ENCODE results near the gene TBX10. TPM values are rescaled to one million over a fixed set of nuclear protein-coding genes. Genes with fewer than 3 reads are reported as not detected.
A peak's percentile ranks its signal among the peaks of the same experiment; 100 is the strongest.

TBX10 gene
- total RNA-seq, 6 donors from 2014 or later, result not detected

DNA sequence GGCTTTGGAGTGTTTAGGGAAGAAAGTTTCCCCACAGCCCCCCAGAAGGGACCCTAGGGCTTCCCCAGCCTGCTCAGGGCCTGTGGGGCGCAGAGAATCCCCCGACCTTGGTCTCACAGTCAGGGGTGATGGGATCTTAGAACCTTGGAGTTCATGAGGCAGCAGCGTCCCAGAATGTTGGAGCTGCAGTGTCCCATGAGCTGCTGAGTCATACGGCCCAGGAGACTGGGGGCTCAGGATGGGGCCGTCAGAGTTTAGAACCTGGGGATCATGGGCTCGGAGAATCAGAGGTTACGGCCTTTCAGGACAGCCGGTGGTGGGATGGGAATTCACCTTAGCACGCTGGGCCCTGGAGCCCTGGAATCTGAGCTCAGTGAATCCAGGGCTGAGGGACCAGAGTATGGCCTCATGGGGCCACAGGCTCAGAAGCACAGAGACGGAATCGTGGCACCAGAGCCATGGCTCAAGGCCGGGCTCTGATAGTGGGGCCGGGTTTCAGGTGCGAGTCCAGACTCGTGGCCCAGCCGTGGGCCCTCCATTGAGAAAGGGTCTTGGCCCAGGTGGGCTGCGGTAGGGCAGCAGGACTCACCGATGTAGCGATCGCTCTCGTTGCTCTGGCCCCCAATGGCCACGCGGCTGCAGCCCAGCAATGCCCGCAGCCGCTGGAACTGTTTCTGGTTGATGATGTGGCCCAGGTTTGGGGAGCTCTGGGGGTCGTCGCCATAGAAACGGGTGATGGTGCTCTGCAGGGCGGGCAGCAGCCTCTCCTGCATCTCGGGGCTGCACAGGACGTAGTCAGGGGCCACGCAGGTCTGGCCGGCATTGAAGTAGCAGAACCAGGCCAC is 25.4 kb upstream of the TBX10 start:
- ATAC-seq (ENCODE audit: low FRiP score in 2 of 2), result no peak
- Histone ChIP-seq H3K27ac (no peak overlapping the region), H3K36me3 (no peaks in the 10 kb centered on the region), H3K4me1 (no peaks in the 10 kb centered on the region), H3K27me3 (no peaks in the 10 kb centered on the region), H3K9me3 (no peaks in the 10 kb centered on the region), H3K4me3 (no peak overlapping the region)
- TF ChIP-seq POLR2A (IDR thresholded peaks at IDR 0.05), result no peak
- no peak for TF ChIP-seq POLR2AphosphoS5 (IDR thresholded peaks at IDR 0.05)
- TF ChIP-seq EP300 (IDR thresholded peaks at IDR 0.05), result no peak
- TF ChIP-seq, protein P1, sequence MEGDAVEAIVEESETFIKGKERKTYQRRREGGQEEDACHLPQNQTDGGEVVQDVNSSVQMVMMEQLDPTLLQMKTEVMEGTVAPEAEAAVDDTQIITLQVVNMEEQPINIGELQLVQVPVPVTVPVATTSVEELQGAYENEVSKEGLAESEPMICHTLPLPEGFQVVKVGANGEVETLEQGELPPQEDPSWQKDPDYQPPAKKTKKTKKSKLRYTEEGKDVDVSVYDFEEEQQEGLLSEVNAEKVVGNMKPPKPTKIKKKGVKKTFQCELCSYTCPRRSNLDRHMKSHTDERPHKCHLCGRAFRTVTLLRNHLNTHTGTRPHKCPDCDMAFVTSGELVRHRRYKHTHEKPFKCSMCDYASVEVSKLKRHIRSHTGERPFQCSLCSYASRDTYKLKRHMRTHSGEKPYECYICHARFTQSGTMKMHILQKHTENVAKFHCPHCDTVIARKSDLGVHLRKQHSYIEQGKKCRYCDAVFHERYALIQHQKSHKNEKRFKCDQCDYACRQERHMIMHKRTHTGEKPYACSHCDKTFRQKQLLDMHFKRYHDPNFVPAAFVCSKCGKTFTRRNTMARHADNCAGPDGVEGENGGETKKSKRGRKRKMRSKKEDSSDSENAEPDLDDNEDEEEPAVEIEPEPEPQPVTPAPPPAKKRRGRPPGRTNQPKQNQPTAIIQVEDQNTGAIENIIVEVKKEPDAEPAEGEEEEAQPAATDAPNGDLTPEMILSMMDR (IDR thresholded peaks at IDR 0.05), result no peak
- peak in 1 of 2 donors; percentile 71 for DNase-seq
- 85 to 90% methylated on average over 13 to 31 of the region's 33 CpGs for WGBS, 2 donors

DNA sequence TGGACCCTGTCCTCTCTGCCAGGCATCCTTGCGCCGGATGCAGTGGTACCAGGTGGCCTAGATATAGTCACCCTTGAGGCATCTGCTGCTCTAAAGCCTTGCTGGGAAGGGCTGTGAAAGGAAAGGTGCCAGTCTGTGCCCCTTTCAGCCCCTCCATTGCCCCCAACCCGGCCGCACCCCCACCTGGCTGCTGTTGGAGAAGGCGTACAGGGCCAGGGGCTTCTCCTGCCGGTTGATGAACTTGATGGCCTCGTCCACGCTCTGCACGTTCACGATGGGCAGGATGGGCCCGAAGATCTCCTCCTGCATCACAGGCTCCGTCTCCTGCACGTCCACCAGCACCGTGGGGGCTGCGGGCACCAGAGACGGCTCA is 24.6 kb upstream of the TBX10 start:
- no peak for TF ChIP-seq EP300 (IDR thresholded peaks at IDR 0.05)
- no peak for TF ChIP-seq POLR2AphosphoS5 (IDR thresholded peaks at IDR 0.05)
- TF ChIP-seq POLR2A (IDR thresholded peaks at IDR 0.05), result no peak
- TF ChIP-seq, protein P1 (IDR thresholded peaks at IDR 0.05), result no peak
- Histone ChIP-seq H3K36me3 (no peaks in the 10 kb centered on the region), H3K27me3 (no peaks in the 10 kb centered on the region), H3K9me3 (no peaks in the 10 kb centered on the region), H3K4me3 (no peak overlapping the region), H3K27ac (no peak overlapping the region), H3K4me1 (no peaks in the 10 kb centered on the region)
- DNase-seq, result peak in 1 of 2 donors; percentile 61
- no peak for ATAC-seq (ENCODE audit: low FRiP score in 2 of 2)
- WGBS, 2 donors, result 87% methylated on average over 16 of the region's 16 CpGs; no CpG with 5 or more reads in 1 of the 2 donors

DNA sequence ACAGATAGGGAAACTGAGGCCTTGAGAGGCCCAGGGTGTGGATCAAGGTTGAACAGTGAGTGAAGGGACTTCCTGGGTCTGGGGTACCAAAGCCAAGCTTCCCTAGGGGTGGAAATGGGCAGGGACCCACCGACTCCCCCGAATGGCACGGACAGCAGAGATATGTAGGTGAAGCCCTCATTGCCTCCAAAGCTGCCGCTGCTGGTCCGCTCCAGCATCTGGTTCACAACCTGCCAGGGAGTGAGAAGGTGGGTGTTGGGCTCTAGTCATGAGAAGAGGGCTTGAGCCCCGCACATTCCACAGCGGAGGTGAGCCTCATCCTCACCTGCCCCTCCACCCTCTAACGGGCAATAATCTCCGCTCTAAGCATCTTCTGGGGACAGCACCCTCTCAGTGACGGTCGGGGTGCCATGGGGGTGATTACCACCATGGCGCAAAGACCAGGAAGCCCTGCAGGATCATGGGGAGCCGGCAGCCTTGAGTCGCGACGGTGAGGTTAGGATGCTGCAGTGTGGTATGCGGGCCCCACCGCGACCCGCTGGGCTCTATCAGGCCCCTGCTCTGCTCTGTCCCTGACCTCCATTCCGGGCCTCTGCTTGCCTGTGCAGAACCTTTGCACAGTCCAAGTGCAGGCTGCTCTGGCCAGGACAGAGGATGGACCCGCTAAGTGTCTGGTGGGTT is 24.1 kb upstream of the TBX10 start:
- Histone ChIP-seq H3K4me1 (no peaks in the 10 kb centered on the region), H3K36me3 (no peaks in the 10 kb centered on the region), H3K9me3 (no peaks in the 10 kb centered on the region), H3K27me3 (no peaks in the 10 kb centered on the region), H3K27ac (no peak overlapping the region), H3K4me3 (no peak overlapping the region)
- 91% methylated on average over 22 of the region's 22 CpGs; no CpG with 5 or more reads in 1 of the 2 donors for WGBS, 2 donors
- ATAC-seq (ENCODE audit: low FRiP score in 2 of 2) (no peak), DNase-seq (no peak)
- TF ChIP-seq, protein P1 (IDR thresholded peaks at IDR 0.05), result no peak
- TF ChIP-seq POLR2AphosphoS5 (IDR thresholded peaks at IDR 0.05), result no peak
- no peak for TF ChIP-seq EP300 (IDR thresholded peaks at IDR 0.05)
- no peak for TF ChIP-seq POLR2A (IDR thresholded peaks at IDR 0.05)

DNA sequence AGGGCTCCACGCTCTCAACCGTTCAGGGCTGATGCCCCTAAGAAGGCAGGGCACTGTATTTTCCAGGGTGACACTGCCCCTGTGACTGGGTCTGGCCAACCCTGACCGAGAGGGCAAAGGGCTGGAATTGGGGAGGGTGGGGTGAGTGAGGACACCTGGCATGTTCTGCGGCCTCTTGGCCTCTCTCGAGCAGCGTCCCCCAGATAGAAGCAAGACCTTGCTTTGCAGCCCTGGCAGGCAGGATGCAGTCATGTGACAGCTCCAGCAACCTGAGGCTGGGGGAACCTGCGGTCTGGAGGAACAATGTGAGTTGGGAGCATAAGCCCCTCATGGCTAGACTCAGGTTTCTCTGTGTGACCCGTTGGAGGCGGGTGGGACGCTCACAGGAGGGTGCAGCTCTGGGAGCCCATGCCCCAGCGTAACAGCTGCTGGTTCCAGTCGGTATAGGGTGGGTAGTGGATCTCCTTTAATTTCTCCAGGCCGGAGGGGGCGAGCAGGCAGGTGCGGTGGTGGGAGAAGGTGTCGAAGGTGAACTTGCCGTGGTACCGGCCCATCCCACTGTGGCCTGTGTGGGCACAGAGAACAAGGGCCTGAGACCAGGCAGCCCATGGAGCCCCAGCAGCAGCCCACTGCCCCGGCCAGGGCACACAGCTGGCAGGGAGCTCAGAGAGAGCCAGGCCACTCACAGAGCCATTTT is 23.4 kb upstream of the TBX10 start:
- Histone ChIP-seq H3K36me3 (no peaks in the 10 kb centered on the region), H3K4me3 (no peak overlapping the region), H3K4me1 (no peaks in the 10 kb centered on the region), H3K9me3 (no peaks in the 10 kb centered on the region), H3K27me3 (no peaks in the 10 kb centered on the region), H3K27ac (no peak overlapping the region)
- DNase-seq (peak in 1 of 2 donors; percentile 70), ATAC-seq (ENCODE audit: low FRiP score in 2 of 2) (peak in 1 of 2 donors; percentile 11)
- 82 to 95% methylated on average over 13 to 18 of the region's 19 CpGs for WGBS, 2 donors
- no peak for TF ChIP-seq POLR2A (IDR thresholded peaks at IDR 0.05)
- TF ChIP-seq EP300 (IDR thresholded peaks at IDR 0.05), result no peak
- TF ChIP-seq POLR2AphosphoS5 (IDR thresholded peaks at IDR 0.05), result no peak
- TF ChIP-seq, protein P1 (IDR thresholded peaks at IDR 0.05), result no peak

Measured in upper lobe of left lung (tissue), 6 donors.